Measurements from ENCODE around the gene NUDT14.

NUDT14 gene

GRCh38 chr14:105196265-105196960, 15.3 kb upstream of the NUDT14 start:
- DNase-seq: no peak

GRCh38 chr14:105195522-105196264, 14.6 kb upstream of the NUDT14 start:
- DNase-seq: no peak

- DNase-seq: no peak
Measured at GRCh38 chr14:105195051-105195450, 13.9 kb upstream of the NUDT14 start.

- DNase-seq: no peak
Measured at GRCh38 chr14:105193916-105194782, 13.0 kb upstream of the NUDT14 start.

- no peak for DNase-seq
Measured at GRCh38 chr14:105192866-105193731, 12.0 kb upstream of the NUDT14 start.

GRCh38 chr14:105187935-105188524, 6.9 kb upstream of the NUDT14 start:
- DNase-seq: no peak

- no peak for DNase-seq
Measured at GRCh38 chr14:105187116-105187515, 6.0 kb upstream of the NUDT14 start.

- DNase-seq: no peak
Measured at GRCh38 chr14:105185973-105186372, 4.9 kb upstream of the NUDT14 start.

GRCh38 chr14:105185001-105185400, 3.9 kb upstream of the NUDT14 start:
- no peak for DNase-seq

- no peak for DNase-seq
Measured at GRCh38 chr14:105184461-105184860, 3.3 kb upstream of the NUDT14 start.

- no peak for DNase-seq
Measured at GRCh38 chr14:105182296-105183020, 1.3 kb upstream of the NUDT14 start.

GRCh38 chr14:105181549-105182295, 610 bp upstream of the NUDT14 start:
- DNase-seq: no peak

GRCh38 chr14:105179191-105179590, 1.9 kb downstream of the NUDT14 start:
- DNase-seq: no peak

GRCh38 chr14:105178868-105179140, 2.3 kb downstream of the NUDT14 start:
- no peak for DNase-seq

- DNase-seq: no peak
Measured at GRCh38 chr14:105178069-105178867, 2.8 kb downstream of the NUDT14 start.

GRCh38 chr14:105177082-105177481, 4.0 kb downstream of the NUDT14 start:
- DNase-seq: no peak

- no peak for DNase-seq
Measured at GRCh38 chr14:105176513-105176912, 4.6 kb downstream of the NUDT14 start.

- DNase-seq: peak; percentile 66
Measured at GRCh38 chr14:105173901-105174894, 6.9 kb downstream of the NUDT14 start.

- DNase-seq: no peak
Measured at GRCh38 chr14:105173145-105173544, 8.0 kb downstream of the NUDT14 start.
